Measurements from ENCODE around the gene RBM4B. TPM values are rescaled to one million over a fixed set of nuclear protein-coding genes. Genes with fewer than 3 reads are reported as not detected.

Gene RBM4B
- total and polyA plus RNA-seq, 4 donors, result 45.1 to 89.0 (median 65.4) TPM

- no peaks in the 10 kb centered on the region for H3K27me3 ChIP-seq (ENCODE audit: control insufficient read depth, insufficient read depth, low read length)
- no peaks in the 10 kb centered on the region for H3K4me1 ChIP-seq (ENCODE audit: control insufficient read depth, insufficient read depth, low read length)
- no peak overlapping the region for H3K4me3 ChIP-seq (ENCODE audit: low read depth, low read length)
- DNase-seq (ENCODE audit: low read depth in 4 of 6, low spot score in 6 of 6), result no peak
- peaks cover 80% of the 10 kb centered on the region for H3K36me3 ChIP-seq (ENCODE audit: control insufficient read depth, insufficient read depth, low read length)
- 89% methylated on average over 11 of the region's 20 CpGs for WGBS (ENCODE audit: insufficient coverage)
- no peak overlapping the region for H3K27ac ChIP-seq (ENCODE audit: low read depth, low read length)
- H3K9me3 ChIP-seq (ENCODE audit: control insufficient read depth, insufficient read depth, low read length), result no peaks in the 10 kb centered on the region
Measured at GRCh38 chr11:66708094-66708493, 30.4 kb upstream of the RBM4B start.

- Histone ChIP-seq H3K4me3 (ENCODE audit: low read depth, low read length) (no peak overlapping the region), H3K9me3 (ENCODE audit: control insufficient read depth, insufficient read depth, low read length) (no peaks in the 10 kb centered on the region), H3K36me3 (ENCODE audit: control insufficient read depth, insufficient read depth, low read length) (peaks cover 82% of the 10 kb centered on the region), H3K4me1 (ENCODE audit: control insufficient read depth, insufficient read depth, low read length) (no peaks in the 10 kb centered on the region), H3K27ac (ENCODE audit: low read depth, low read length) (no peak overlapping the region), H3K27me3 (ENCODE audit: control insufficient read depth, insufficient read depth, low read length) (no peaks in the 10 kb centered on the region)
- 97% methylated on average over 26 of the region's 26 CpGs for WGBS (ENCODE audit: insufficient coverage)
- no peak for DNase-seq (ENCODE audit: low read depth in 4 of 6, low spot score in 6 of 6)
Measured at GRCh38 chr11:66707486-66707885, 29.8 kb upstream of the RBM4B start.

GRCh38 chr11:66706989-66707388 is 29.3 kb upstream of the RBM4B start:
- H3K36me3 ChIP-seq (ENCODE audit: control insufficient read depth, insufficient read depth, low read length), result peaks cover 82% of the 10 kb centered on the region
- no peaks in the 10 kb centered on the region for H3K9me3 ChIP-seq (ENCODE audit: control insufficient read depth, insufficient read depth, low read length)
- WGBS (ENCODE audit: insufficient coverage), result 87% methylated on average over 9 of the region's 9 CpGs
- no peak for DNase-seq (ENCODE audit: low read depth in 4 of 6, low spot score in 6 of 6)
- H3K27me3 ChIP-seq (ENCODE audit: control insufficient read depth, insufficient read depth, low read length), result no peaks in the 10 kb centered on the region
- H3K4me1 ChIP-seq (ENCODE audit: control insufficient read depth, insufficient read depth, low read length), result no peaks in the 10 kb centered on the region
- H3K4me3 ChIP-seq (ENCODE audit: low read depth, low read length), result no peak overlapping the region
- H3K27ac ChIP-seq (ENCODE audit: low read depth, low read length), result no peak overlapping the region

- WGBS (ENCODE audit: insufficient coverage), result 92% methylated on average over 24 of the region's 26 CpGs
- Histone ChIP-seq H3K4me3 (ENCODE audit: low read depth, low read length) (no peak overlapping the region), H3K27ac (ENCODE audit: low read depth, low read length) (no peak overlapping the region), H3K4me1 (ENCODE audit: control insufficient read depth, insufficient read depth, low read length) (no peaks in the 10 kb centered on the region), H3K36me3 (ENCODE audit: control insufficient read depth, insufficient read depth, low read length) (peaks cover 83% of the 10 kb centered on the region), H3K27me3 (ENCODE audit: control insufficient read depth, insufficient read depth, low read length) (no peaks in the 10 kb centered on the region), H3K9me3 (ENCODE audit: control insufficient read depth, insufficient read depth, low read length) (no peaks in the 10 kb centered on the region)
- no peak for DNase-seq (ENCODE audit: low read depth in 4 of 6, low spot score in 6 of 6)
Measured at GRCh38 chr11:66705587-66706335, 28.1 kb upstream of the RBM4B start.

- no peak for DNase-seq (ENCODE audit: low read depth in 4 of 6, low spot score in 6 of 6)
- no peaks in the 10 kb centered on the region for H3K27me3 ChIP-seq (ENCODE audit: control insufficient read depth, insufficient read depth, low read length)
- no peak overlapping the region for H3K4me3 ChIP-seq (ENCODE audit: low read depth, low read length)
- H3K27ac ChIP-seq (ENCODE audit: low read depth, low read length), result no peak overlapping the region
- no peaks in the 10 kb centered on the region for H3K4me1 ChIP-seq (ENCODE audit: control insufficient read depth, insufficient read depth, low read length)
- peaks cover 82% of the 10 kb centered on the region for H3K36me3 ChIP-seq (ENCODE audit: control insufficient read depth, insufficient read depth, low read length)
- 95% methylated on average over 46 of the region's 46 CpGs for WGBS (ENCODE audit: insufficient coverage)
- H3K9me3 ChIP-seq (ENCODE audit: control insufficient read depth, insufficient read depth, low read length), result no peaks in the 10 kb centered on the region
Measured at GRCh38 chr11:66704659-66705360, 27.1 kb upstream of the RBM4B start.

GRCh38 chr11:66701432-66702240 is 23.9 kb upstream of the RBM4B start:
- H3K4me1 ChIP-seq (ENCODE audit: control insufficient read depth, insufficient read depth, low read length), result no peaks in the 10 kb centered on the region
- H3K27ac ChIP-seq (ENCODE audit: low read depth, low read length), result no peak overlapping the region
- WGBS (ENCODE audit: insufficient coverage), result 86% methylated on average over 6 of the region's 10 CpGs
- H3K27me3 ChIP-seq (ENCODE audit: control insufficient read depth, insufficient read depth, low read length), result no peaks in the 10 kb centered on the region
- peaks cover 83% of the 10 kb centered on the region for H3K36me3 ChIP-seq (ENCODE audit: control insufficient read depth, insufficient read depth, low read length)
- DNase-seq (ENCODE audit: low read depth in 4 of 6, low spot score in 6 of 6), result no peak
- no peak overlapping the region for H3K4me3 ChIP-seq (ENCODE audit: low read depth, low read length)
- peaks cover 2% of the 10 kb centered on the region for H3K9me3 ChIP-seq (ENCODE audit: control insufficient read depth, insufficient read depth, low read length)

- DNase-seq (ENCODE audit: low read depth in 4 of 6, low spot score in 6 of 6), result no peak
- 98% methylated on average over 27 of the region's 27 CpGs for WGBS (ENCODE audit: insufficient coverage)
- Histone ChIP-seq H3K4me3 (ENCODE audit: low read depth, low read length) (no peak overlapping the region), H3K4me1 (ENCODE audit: control insufficient read depth, insufficient read depth, low read length) (no peaks in the 10 kb centered on the region), H3K36me3 (ENCODE audit: control insufficient read depth, insufficient read depth, low read length) (peaks cover 83% of the 10 kb centered on the region), H3K27me3 (ENCODE audit: control insufficient read depth, insufficient read depth, low read length) (no peaks in the 10 kb centered on the region), H3K27ac (ENCODE audit: low read depth, low read length) (no peak overlapping the region), H3K9me3 (ENCODE audit: control insufficient read depth, insufficient read depth, low read length) (peaks cover 2% of the 10 kb centered on the region)
Measured at GRCh38 chr11:66700742-66701141, 23.1 kb upstream of the RBM4B start.

- Histone ChIP-seq H3K27ac (ENCODE audit: low read depth, low read length) (no peak overlapping the region), H3K36me3 (ENCODE audit: control insufficient read depth, insufficient read depth, low read length) (peaks cover 83% of the 10 kb centered on the region)
- 92% methylated on average over 15 of the region's 15 CpGs for WGBS (ENCODE audit: insufficient coverage)
Measured at GRCh38 chr11:66700337-66700736, 22.6 kb upstream of the RBM4B start.

GRCh38 chr11:66698491-66698890 is 20.8 kb upstream of the RBM4B start:
- Histone ChIP-seq H3K4me3 (ENCODE audit: low read depth, low read length) (no peak overlapping the region), H3K36me3 (ENCODE audit: control insufficient read depth, insufficient read depth, low read length) (peaks cover 83% of the 10 kb centered on the region), H3K27ac (ENCODE audit: low read depth, low read length) (no peak overlapping the region), H3K9me3 (ENCODE audit: control insufficient read depth, insufficient read depth, low read length) (peaks cover 2% of the 10 kb centered on the region), H3K27me3 (ENCODE audit: control insufficient read depth, insufficient read depth, low read length) (no peaks in the 10 kb centered on the region), H3K4me1 (ENCODE audit: control insufficient read depth, insufficient read depth, low read length) (peaks cover 9% of the 10 kb centered on the region)
- no peak for DNase-seq (ENCODE audit: low read depth in 4 of 6, low spot score in 6 of 6)
- 94% methylated on average over 9 of the region's 9 CpGs for WGBS (ENCODE audit: insufficient coverage)

More at GRCh38 chr11:66700337-66700736, 22.6 kb upstream of the RBM4B start:
- H3K27me3 ChIP-seq (ENCODE audit: control insufficient read depth, insufficient read depth, low read length), result no peaks in the 10 kb centered on the region
- H3K4me3 ChIP-seq (ENCODE audit: low read depth, low read length), result no peak overlapping the region
- DNase-seq (ENCODE audit: low read depth in 4 of 6, low spot score in 6 of 6), result no peak
- peaks cover 2% of the 10 kb centered on the region for H3K9me3 ChIP-seq (ENCODE audit: control insufficient read depth, insufficient read depth, low read length)
- H3K4me1 ChIP-seq (ENCODE audit: control insufficient read depth, insufficient read depth, low read length), result no peaks in the 10 kb centered on the region

Measured in spinal cord (tissue), 10 donors.